HG03045 (cell line): ENCODE data around the gene HID1.
"Not testable (repeated sequence)": the region's sequence is repeated elsewhere in the genome, so short reads cannot be mapped to it uniquely, and the experiment has no call there.

Experiments used
- ATAC-seq: cut with Tn5 transposase; IDR thresholded peaks from one replicate; pipeline ENCODE4 v1.9.1; 2021; ENCODE audit warnings: mild to moderate bottlenecking, moderate library complexity; ENCODE audit not compliant: unreplicated experiment

The HID1 gene

GRCh38 chr17:74923538-74924249, 48.9 kb downstream of the HID1 start:
- ATAC-seq = no peak

GRCh38 chr17:74922694-74923537, 49.6 kb downstream of the HID1 start, which contains the start of gene USH1G:
Gene USH1G (minus strand): TSS chr17:74923255. CDS start chr17:74923073, 182 bp downstream.
- no peak for ATAC-seq

- no peak for ATAC-seq
These were observed 50.4 kb downstream of the HID1 start for GRCh38 chr17:74922172-74922571.

- no peak for ATAC-seq
These were observed 50.8 kb downstream of the HID1 start for GRCh38 chr17:74921769-74922168.

- ATAC-seq = no peak
These were observed 51.4 kb downstream of the HID1 start for GRCh38 chr17:74921026-74921681.

GRCh38 chr17:74920642-74921025, 51.9 kb downstream of the HID1 start:
- ATAC-seq = no peak

- no peak for ATAC-seq
These were observed 52.3 kb downstream of the HID1 start for GRCh38 chr17:74920306-74920620.

GRCh38 chr17:74919440-74920305, 52.9 kb downstream of the HID1 start:
- no peak for ATAC-seq

- no peak for ATAC-seq
These were observed 53.7 kb downstream of the HID1 start for GRCh38 chr17:74918906-74919305.

- no peak for ATAC-seq
These were observed 55.1 kb downstream of the HID1 start for GRCh38 chr17:74917430-74917829.

GRCh38 chr17:74916851-74917199, 55.7 kb downstream of the HID1 start:
- ATAC-seq = no peak

- ATAC-seq = no peak
These were observed 56.3 kb downstream of the HID1 start for GRCh38 chr17:74916136-74916850.

- not testable (repeated sequence) for ATAC-seq
These were observed 61.1 kb downstream of the HID1 start for GRCh38 chr17:74911423-74911822.

GRCh38 chr17:74909097-74909496, 63.5 kb downstream of the HID1 start:
- ATAC-seq = not testable (repeated sequence)

GRCh38 chr17:74907012-74907411, 65.5 kb downstream of the HID1 start:
- ATAC-seq = no peak

GRCh38 chr17:74906214-74906793, 66.3 kb downstream of the HID1 start:
- not testable (repeated sequence) for ATAC-seq

- ATAC-seq = no peak
These were observed 67.7 kb downstream of the HID1 start for GRCh38 chr17:74904687-74905409.

- ATAC-seq = no peak
These were observed 68.9 kb downstream of the HID1 start for GRCh38 chr17:74903671-74904070.

- no peak for ATAC-seq
These were observed 69.5 kb downstream of the HID1 start for GRCh38 chr17:74903034-74903433.
